GM12801 (cell line): Measurements from ENCODE around the gene VMP1.

Source experiments
- CTCF ChIP-seq: IDR thresholded peaks from one replicate; pipeline ENCODE4 v1.5.1; 2011; ENCODE audit warnings: control low read depth; ENCODE audit not compliant: insufficient read length; ENCODE audit errors: extremely low read depth

VMP1 gene

DNA sequence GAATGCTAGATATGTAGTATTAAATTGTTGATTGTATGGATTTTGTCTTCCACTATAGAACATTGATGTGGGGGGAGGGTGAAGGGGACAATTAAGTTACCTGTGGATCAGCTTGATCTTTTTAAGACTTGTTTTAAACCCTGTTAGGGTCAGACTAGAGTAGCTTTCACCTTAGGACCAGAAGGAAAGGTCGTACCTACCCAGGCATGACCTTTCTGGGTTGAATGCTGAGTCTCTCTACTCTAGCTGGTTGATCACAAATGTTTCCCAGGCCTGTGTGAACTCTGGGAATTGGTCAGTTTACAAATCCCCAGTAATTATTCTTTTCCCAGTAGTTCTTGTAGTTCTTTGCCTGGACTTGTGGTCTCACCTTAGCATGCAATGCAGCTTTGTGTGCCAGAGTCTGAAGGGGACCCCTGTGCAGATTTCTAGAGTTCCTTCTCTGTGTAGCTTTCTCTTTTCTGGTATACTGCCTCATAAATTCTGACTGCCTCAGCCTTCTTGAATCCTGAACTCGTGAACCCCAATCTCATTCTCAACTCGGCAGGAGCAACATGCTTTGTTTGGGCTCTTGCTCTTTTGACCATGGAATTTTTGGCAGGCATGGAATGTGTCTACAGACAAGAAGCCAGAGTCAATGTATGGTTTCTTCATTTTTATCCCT is 54.1 kb downstream of the VMP1 start:
- TF ChIP-seq CTCF, result no peak

GRCh38 chr17:59762049-59762823 is 54.8 kb downstream of the VMP1 start:
- TF ChIP-seq CTCF, result no peak

GRCh38 chr17:59762824-59763374 is 55.4 kb downstream of the VMP1 start:
- no peak for TF ChIP-seq CTCF

DNA sequence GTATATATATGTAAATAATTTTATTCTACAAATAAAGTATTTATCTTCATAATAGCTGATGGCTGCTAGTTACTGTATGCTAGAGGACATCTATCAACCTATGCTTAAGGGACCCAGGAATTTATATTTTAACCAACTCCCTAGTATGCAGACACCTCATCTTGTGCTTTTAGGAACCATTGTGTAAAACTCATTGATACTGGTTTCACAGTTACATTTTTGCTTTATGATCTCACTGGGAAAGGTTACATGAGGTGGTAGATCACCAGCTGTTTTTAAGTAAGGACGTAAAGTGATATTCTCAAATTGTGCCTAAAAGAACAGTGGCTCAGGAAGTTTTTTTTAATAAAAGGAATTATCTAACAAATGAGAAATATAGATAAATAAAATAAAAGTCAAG is 56.4 kb downstream of the VMP1 start:
- no peak for TF ChIP-seq CTCF

DNA sequence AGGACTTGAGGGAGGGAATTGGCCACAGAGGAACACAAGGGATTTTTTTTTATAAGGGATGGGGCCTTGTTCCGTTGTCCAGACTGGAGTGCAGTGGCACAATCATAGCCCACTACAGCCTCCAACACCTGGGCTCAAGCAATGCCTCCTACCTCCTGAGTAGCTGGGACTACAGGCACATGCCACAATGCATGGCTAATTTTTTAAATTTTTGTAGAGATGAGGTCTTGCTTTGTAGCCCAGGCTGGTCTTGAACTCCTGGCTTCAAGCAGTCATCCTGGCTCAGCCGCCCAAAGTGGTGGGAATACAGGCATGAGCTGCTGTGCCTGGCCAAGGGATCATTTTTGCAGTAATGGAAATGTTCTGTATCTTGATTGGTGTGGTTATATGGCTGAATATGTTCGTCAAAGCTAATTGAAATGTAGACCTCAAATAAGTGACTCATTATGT is 56.9 kb downstream of the VMP1 start:
- no peak for TF ChIP-seq CTCF

DNA sequence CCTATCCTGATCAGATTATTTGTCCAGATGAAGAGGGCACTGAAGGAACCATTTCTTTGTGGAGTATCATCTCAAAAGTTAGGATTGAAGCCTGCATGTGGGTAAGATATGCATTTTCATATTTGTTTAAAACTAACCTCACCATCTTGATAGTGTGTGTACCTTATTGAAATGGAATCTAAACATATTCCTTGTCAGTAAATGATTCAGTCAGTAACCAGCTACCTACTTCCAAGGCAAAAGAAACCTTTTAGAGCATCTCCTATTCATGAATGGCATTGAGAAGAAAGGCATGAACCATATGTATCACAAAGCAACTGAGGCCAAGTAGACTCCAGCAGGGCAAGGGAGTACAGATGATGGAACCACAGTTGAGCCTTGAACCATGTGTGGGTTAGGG is 57.6 kb downstream of the VMP1 start:
- no peak for TF ChIP-seq CTCF

- TF ChIP-seq CTCF, result no peak
Observed at GRCh38 chr17:59766491-59766890, 59.0 kb downstream of the VMP1 start.
